Fibroblast of the aortic adventitia (primary cell): ENCODE measurements around the gene GGA1. TPM values are rescaled to one million over a fixed set of nuclear protein-coding genes. Genes with fewer than 3 reads are reported as not detected.

Experiments
- DNase-seq: peaks from one replicate; pipeline ENCODE4 v3.0.0-alpha.2; 2010; ENCODE audit warnings: low read depth
- H3K4me3 ChIP-seq: 2 replicates; pipeline ENCODE4 v1.5.1; 2011; ENCODE audit warnings: low read depth, mild to moderate bottlenecking, control low read depth, low read length, moderate library complexity
- CTCF ChIP-seq: IDR thresholded peaks from 2 replicates; pipeline ENCODE4 v1.5.1; 2011; ENCODE audit warnings: mild to moderate bottlenecking, low read length, control low read depth, inconsistent platforms; ENCODE audit not compliant: insufficient read depth
- total RNA-seq: library from RNA; depleted of rRNA; stranded (reverse); fragments of >200 nt; gene quantifications from 2 replicates; pipeline ENCODE4 v1.2.3, GENCODE V29; 2012; ENCODE audit warnings: low replicate concordance

The GGA1 gene
- total RNA-seq, 1 donor, result 35.0 TPM

GRCh38 chr22:37659066-37659896 lies 50.6 kb downstream of the GGA1 start:
- no peak for TF ChIP-seq CTCF
- DNase-seq, result no peak
- H3K4me3 ChIP-seq, result peak overlapping the region; percentile 78

- DNase-seq, result no peak
- no peak for TF ChIP-seq CTCF
- H3K4me3 ChIP-seq, result peak overlapping the region; percentile 78
Observed at GRCh38 chr22:37659897-37660708, 51.5 kb downstream of the GGA1 start.

GRCh38 chr22:37660709-37661045 lies 52.0 kb downstream of the GGA1 start:
- no peak for TF ChIP-seq CTCF
- no peak for DNase-seq
- peak overlapping the region; percentile 25 for H3K4me3 ChIP-seq

- TF ChIP-seq CTCF, result peak; percentile 62
- peak; percentile 73 for DNase-seq
- H3K4me3 ChIP-seq, result peak overlapping the region; percentile 25
Observed at GRCh38 chr22:37661160-37661924, 52.7 kb downstream of the GGA1 start.

- H3K4me3 ChIP-seq, result no peak overlapping the region
- DNase-seq, result no peak
- TF ChIP-seq CTCF, result no peak
Observed at GRCh38 chr22:37662039-37662438, 53.4 kb downstream of the GGA1 start.

- no peak overlapping the region for H3K4me3 ChIP-seq
- TF ChIP-seq CTCF, result no peak
- no peak for DNase-seq
Observed at GRCh38 chr22:37663521-37664140, 55.0 kb downstream of the GGA1 start.
